Stimulated activated CD8-positive, alpha-beta memory T cell treated with anti-CD3 and anti-CD28 coated beads, Interleukin-15, amount 100 ng/mL, for 48 hours (primary cell): Measurements from ENCODE around the gene C8A.

Experiments used
- DNase-seq, 2 donors: peaks; one replicate each; pipeline ENCODE4 v3.0.0-alpha.2; 2020; ENCODE audit warnings: low read depth in 2 of 2

Gene C8A

GRCh38 chr1:56967355-56967754, 112.8 kb downstream of the C8A start:
- no peak for DNase-seq
